Osteoblast (primary cell): ENCODE data around the gene PITPNC1. TPM values are rescaled to one million over a fixed set of nuclear protein-coding genes. Genes with fewer than 3 reads are reported as not detected.
A peak's percentile ranks its signal among the peaks of the same experiment; 100 is the strongest.

Experiments used
- DNase-seq: peaks from one replicate; pipeline ENCODE4 v3.0.0; 2011; ENCODE audit warnings: low spot score, mixed read lengths; ENCODE audit not compliant: insufficient read length; ENCODE audit errors: missing footprints
- H2AFZ ChIP-seq: 2 replicates; pipeline ENCODE4 v1.6.0; 2011; ENCODE audit warnings: mild to moderate bottlenecking, low read length
- H3K27ac ChIP-seq: 2 replicates; pipeline ENCODE4 v1.5.1; 2011; ENCODE audit warnings: mild to moderate bottlenecking, low read depth, low read length, moderate library complexity
- H3K27me3 ChIP-seq: 2 replicates; pipeline ENCODE4 v1.6.0; 2012; ENCODE audit warnings: mild to moderate bottlenecking, control low read depth, inconsistent platforms, low read length, moderate library complexity; ENCODE audit not compliant: insufficient read depth
- H3K36me3 ChIP-seq: 2 replicates; pipeline ENCODE4 v1.5.1; 2011; ENCODE audit warnings: mild to moderate bottlenecking, low read length, control low read depth, moderate library complexity; ENCODE audit not compliant: insufficient read depth
- H3K4me1 ChIP-seq: 2 replicates; pipeline ENCODE4 v1.5.1; 2011; ENCODE audit warnings: mild to moderate bottlenecking, low read length, control low read depth, moderate library complexity; ENCODE audit not compliant: insufficient read depth
- H3K4me2 ChIP-seq: 2 replicates; pipeline ENCODE4 v1.6.0; 2011; ENCODE audit warnings: mild to moderate bottlenecking, low read length; ENCODE audit not compliant: insufficient read depth
- H3K4me3 ChIP-seq: fragments of 200-600 bp; sonication (generic); 3 replicates; pipeline ENCODE4 v1.5.1; 2012; ENCODE audit warnings: mild to moderate bottlenecking, low read length, inconsistent platforms; ENCODE audit not compliant: insufficient read depth
- H3K79me2 ChIP-seq: 2 replicates; pipeline ENCODE4 v1.6.0; 2012; ENCODE audit warnings: mild to moderate bottlenecking, low read length, control low read depth, inconsistent platforms; ENCODE audit not compliant: insufficient read depth
- H3K9me3 ChIP-seq: 2 replicates; pipeline ENCODE4 v1.5.1; 2011; ENCODE audit warnings: low read depth, low read length, control low read depth
- H4K20me1 ChIP-seq: 2 replicates; pipeline ENCODE4 v1.6.0; 2012; ENCODE audit warnings: mild to moderate bottlenecking, low read length, control low read depth; ENCODE audit not compliant: insufficient read depth
- total RNA-seq: library from RNA; depleted of rRNA; stranded (reverse); fragments of >200 nt; gene quantifications from 2 replicates; pipeline ENCODE4 v1.2.3, GENCODE V29; 2012
- TF ChIP-seq, protein P1 (sequence below): IDR thresholded peaks from 2 replicates; pipeline ENCODE4 v1.5.1; 2011; ENCODE audit warnings: mild to moderate bottlenecking, low read depth, low read length, moderate library complexity; ENCODE audit errors: extremely low read depth

PITPNC1 gene
- total RNA-seq, 1 donor, result 6.2 TPM

DNA sequence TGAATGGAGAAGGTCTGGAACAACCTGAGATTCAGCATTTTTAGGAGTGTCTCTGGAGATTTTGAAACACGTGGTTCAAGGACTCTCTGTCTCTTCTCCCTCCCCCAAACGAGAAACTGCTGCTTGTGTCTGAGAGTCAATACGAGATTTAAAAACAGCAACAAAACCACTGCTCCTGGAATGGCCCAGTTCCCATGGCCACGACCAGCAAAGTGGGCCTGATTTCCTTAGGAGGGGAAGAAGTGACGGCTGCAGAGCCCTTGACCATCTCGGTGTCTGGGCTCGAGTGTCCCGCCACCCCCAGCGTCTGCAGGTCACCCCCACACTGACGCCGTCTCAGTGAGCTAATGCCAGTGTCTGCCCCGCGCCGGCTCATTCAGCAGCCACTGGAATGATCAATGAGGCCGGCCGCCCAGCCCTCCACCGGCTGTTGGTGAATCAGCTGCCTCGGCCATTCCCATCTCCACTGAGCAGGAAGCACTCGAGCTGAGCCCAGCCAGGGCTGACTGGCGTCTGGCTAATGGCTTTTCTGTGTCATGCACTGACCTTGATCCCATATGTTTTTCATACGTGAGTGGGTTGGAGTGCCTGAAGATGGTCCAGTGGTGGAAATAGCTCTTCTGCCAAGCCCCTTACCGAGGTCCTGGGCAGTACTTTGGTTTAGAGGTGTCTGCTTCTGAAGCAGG lies 151.8 kb downstream of the PITPNC1 start:
- no peaks in the 10 kb centered on the region for H3K27me3 ChIP-seq
- H3K4me2 ChIP-seq, result peak overlapping the region; percentile 81
- H3K79me2 ChIP-seq, result peaks cover 2% of the 10 kb centered on the region
- H2AFZ ChIP-seq, result peak overlapping the region; percentile 98
- H4K20me1 ChIP-seq, result no peaks in the 10 kb centered on the region
- H3K36me3 ChIP-seq, result no peaks in the 10 kb centered on the region
- TF ChIP-seq, protein P1, sequence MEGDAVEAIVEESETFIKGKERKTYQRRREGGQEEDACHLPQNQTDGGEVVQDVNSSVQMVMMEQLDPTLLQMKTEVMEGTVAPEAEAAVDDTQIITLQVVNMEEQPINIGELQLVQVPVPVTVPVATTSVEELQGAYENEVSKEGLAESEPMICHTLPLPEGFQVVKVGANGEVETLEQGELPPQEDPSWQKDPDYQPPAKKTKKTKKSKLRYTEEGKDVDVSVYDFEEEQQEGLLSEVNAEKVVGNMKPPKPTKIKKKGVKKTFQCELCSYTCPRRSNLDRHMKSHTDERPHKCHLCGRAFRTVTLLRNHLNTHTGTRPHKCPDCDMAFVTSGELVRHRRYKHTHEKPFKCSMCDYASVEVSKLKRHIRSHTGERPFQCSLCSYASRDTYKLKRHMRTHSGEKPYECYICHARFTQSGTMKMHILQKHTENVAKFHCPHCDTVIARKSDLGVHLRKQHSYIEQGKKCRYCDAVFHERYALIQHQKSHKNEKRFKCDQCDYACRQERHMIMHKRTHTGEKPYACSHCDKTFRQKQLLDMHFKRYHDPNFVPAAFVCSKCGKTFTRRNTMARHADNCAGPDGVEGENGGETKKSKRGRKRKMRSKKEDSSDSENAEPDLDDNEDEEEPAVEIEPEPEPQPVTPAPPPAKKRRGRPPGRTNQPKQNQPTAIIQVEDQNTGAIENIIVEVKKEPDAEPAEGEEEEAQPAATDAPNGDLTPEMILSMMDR, result no peak
- no peaks in the 10 kb centered on the region for H3K9me3 ChIP-seq
- H3K4me3 ChIP-seq, result peak overlapping the region; percentile 75
- peaks cover 12% of the 10 kb centered on the region for H3K4me1 ChIP-seq
- peak; percentile 96 for DNase-seq
- H3K27ac ChIP-seq, result peak overlapping the region; percentile 88

DNA sequence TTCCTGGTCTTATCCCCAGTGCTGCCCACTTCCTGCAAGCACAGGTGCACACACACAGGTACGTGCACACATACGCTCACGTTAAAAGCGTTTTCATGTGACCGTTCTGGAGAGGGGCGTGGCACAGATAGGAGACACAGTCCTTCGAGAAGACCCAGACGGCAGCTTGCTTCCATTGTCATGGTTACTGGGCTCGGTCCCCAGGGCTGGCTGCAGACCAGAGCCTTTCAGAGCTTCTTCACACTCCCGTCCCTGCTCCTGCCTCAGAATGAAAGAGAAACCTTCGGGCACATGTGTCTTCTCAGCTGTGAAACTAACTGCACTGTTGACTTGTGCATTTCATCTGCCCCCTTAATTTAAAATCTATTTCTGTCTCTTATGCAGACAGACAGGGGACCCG lies 154.2 kb downstream of the PITPNC1 start:
- Histone ChIP-seq H3K27ac (no peak overlapping the region), H3K4me2 (no peak overlapping the region), H4K20me1 (no peaks in the 10 kb centered on the region), H2AFZ (no peak overlapping the region), H3K4me1 (peaks cover 12% of the 10 kb centered on the region), H3K36me3 (no peaks in the 10 kb centered on the region), H3K27me3 (no peaks in the 10 kb centered on the region), H3K9me3 (no peaks in the 10 kb centered on the region), H3K4me3 (no peak overlapping the region), H3K79me2 (no peaks in the 10 kb centered on the region)
- TF ChIP-seq, protein P1, result no peak
- DNase-seq, result peak; percentile 18

DNA sequence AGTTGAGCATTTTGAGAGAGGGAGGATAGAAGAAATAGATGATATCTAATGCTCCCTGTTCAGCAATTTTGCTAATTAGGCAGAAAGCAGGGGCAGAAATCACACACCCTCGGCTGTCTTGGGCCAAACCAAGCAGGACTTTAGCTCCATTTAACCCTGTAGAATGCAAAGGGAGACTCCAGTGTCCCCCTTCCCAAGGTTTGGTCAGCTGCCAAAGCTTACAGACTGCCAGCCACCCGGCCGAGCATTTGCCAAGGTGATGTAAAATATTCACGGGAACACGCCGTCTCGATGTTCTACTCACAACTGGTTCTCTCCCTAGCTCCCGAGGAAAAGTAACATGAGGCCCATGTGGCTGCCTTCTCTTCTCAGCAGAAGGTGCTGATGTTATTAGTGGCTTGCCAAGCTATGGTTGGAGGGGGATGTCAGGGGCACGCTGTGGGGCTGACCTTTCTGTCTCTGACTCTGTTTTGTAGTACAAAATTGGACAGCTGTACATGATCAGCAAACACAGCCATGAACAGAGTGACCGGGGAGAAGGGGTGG lies 155.3 kb downstream of the PITPNC1 start:
- TF ChIP-seq, protein P1, result no peak
- DNase-seq, result peak; percentile 35

DNA sequence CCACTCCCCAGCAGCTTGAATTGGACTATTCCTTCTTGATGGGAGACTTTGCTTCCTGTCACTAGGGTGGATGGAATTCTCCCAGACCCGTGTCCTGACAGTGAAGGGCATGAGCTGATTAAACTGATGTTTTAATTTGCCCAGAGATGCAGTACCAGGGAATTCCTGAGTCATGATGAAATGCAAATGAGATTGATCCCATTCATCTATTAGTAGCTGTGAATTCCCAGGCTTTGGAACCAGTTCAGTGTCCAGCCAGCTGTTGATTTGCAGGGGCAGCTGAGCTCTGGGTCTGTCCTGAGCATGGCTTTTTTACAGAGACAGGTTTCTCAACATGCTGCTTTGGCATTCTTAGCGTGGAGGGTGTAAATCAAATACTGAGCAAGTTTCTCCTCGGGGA lies 157.9 kb downstream of the PITPNC1 start:
- Histone ChIP-seq H3K4me1 (no peaks in the 10 kb centered on the region), H3K9me3 (no peaks in the 10 kb centered on the region), H3K36me3 (no peaks in the 10 kb centered on the region), H3K79me2 (no peaks in the 10 kb centered on the region), H3K4me2 (no peak overlapping the region), H2AFZ (no peak overlapping the region), H3K27me3 (no peaks in the 10 kb centered on the region), H3K27ac (no peak overlapping the region), H4K20me1 (no peaks in the 10 kb centered on the region), H3K4me3 (no peak overlapping the region)
- TF ChIP-seq, protein P1, result no peak
- DNase-seq, result no peak

More for the DNA sequence above, 155.3 kb downstream of the PITPNC1 start:
- no peaks in the 10 kb centered on the region for H3K9me3 ChIP-seq
- no peaks in the 10 kb centered on the region for H3K27me3 ChIP-seq
- H3K4me2 ChIP-seq, result no peak overlapping the region
- H4K20me1 ChIP-seq, result no peaks in the 10 kb centered on the region
- no peaks in the 10 kb centered on the region for H3K79me2 ChIP-seq
- no peaks in the 10 kb centered on the region for H3K36me3 ChIP-seq
- H3K27ac ChIP-seq, result no peak overlapping the region
- H3K4me1 ChIP-seq, result peaks cover 12% of the 10 kb centered on the region
- no peak overlapping the region for H3K4me3 ChIP-seq
- no peak overlapping the region for H2AFZ ChIP-seq
